ENCODE results near the gene CDK4.

DNA sequence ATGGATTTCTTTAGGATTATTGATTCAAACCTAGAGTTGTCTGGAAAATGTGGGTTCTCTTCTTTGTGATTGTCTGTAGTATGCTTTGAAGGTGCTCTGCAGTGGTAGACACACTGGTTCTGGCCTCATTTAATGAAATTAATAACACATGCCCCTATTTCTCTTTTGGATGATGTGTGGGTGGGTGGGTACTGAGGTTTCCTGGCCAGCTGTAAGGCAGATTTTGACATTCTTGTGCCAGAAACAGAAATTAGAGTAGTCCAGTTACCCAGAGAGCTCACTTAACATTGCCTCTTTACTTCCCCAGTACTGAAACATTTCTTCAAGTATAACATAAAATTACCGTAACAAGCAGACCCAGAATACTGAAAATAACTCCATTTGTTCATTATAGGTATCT is 44.9 kb upstream of the CDK4 start:
- TF ChIP-seq POLR2AphosphoS5 (IDR thresholded peaks at IDR 0.05) = no peak
- TF ChIP-seq, protein P1, sequence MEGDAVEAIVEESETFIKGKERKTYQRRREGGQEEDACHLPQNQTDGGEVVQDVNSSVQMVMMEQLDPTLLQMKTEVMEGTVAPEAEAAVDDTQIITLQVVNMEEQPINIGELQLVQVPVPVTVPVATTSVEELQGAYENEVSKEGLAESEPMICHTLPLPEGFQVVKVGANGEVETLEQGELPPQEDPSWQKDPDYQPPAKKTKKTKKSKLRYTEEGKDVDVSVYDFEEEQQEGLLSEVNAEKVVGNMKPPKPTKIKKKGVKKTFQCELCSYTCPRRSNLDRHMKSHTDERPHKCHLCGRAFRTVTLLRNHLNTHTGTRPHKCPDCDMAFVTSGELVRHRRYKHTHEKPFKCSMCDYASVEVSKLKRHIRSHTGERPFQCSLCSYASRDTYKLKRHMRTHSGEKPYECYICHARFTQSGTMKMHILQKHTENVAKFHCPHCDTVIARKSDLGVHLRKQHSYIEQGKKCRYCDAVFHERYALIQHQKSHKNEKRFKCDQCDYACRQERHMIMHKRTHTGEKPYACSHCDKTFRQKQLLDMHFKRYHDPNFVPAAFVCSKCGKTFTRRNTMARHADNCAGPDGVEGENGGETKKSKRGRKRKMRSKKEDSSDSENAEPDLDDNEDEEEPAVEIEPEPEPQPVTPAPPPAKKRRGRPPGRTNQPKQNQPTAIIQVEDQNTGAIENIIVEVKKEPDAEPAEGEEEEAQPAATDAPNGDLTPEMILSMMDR (IDR thresholded peaks at IDR 0.05) = no peak

Measured in stomach (tissue), 4 donors.